HepG2 (cell line): ENCODE data around the gene LOXL3. TPM values are rescaled to one million over a fixed set of nuclear protein-coding genes. Genes with fewer than 3 reads are reported as not detected.

ENCODE experiments used
- BCL3 ChIP-seq: sonication (generic); formaldehyde crosslinking; IDR thresholded peaks from 2 replicates; pipeline ENCODE4 v1.5.1; 2020; ENCODE audit warnings: mild to moderate bottlenecking, missing genetic modification reagents, moderate library complexity
- BORCS8-MEF2B ChIP-seq: sonication (generic); formaldehyde crosslinking; IDR thresholded peaks from 2 replicates; pipeline ENCODE4 v1.8.0; 2022; ENCODE audit warnings: mild to moderate bottlenecking, missing genetic modification reagents
- CEBPB ChIP-seq: IDR thresholded peaks from 2 replicates; pipeline ENCODE4 v1.6.1; 2011; ENCODE audit warnings: low read depth, low read length, improper control_type of control experiment, borderline replicate concordance
- GATAD2A ChIP-seq: IDR thresholded peaks from 2 replicates; pipeline ENCODE4 v1.6.1; 2016
- HNRNPH1 ChIP-seq: fragments of 200-400 bp; formaldehyde crosslinking; optimal IDR thresholded peaks from 2 replicates; pipeline ENCODE3; 2017; ENCODE audit warnings: mild to moderate bottlenecking, low read depth, low read length
- KLF16 ChIP-seq, 2 experiments: sonication (generic) in 1 of 2; formaldehyde crosslinking in 1 of 2; IDR thresholded peaks; 2 replicates each; pipeline versions ENCODE4 v1.6.1 to v1.8.0; 2016 to 2023; ENCODE audit warnings: missing genetic modification reagents in 2 of 2, missing compliant biosample characterization in 1 of 2
- MIER2 ChIP-seq: IDR thresholded peaks from 2 replicates; pipeline ENCODE4 v1.6.1; 2016; ENCODE audit warnings: missing biosample characterization, missing genetic modification reagents
- PHF5A ChIP-seq: IDR thresholded peaks from one replicate; pipeline ENCODE4 v1.6.1; 2018; ENCODE audit warnings: low read depth, missing genetic modification reagents; ENCODE audit not compliant: unreplicated experiment
- POLR2A ChIP-seq, 2 experiments: IDR thresholded peaks; 2 replicates each; pipeline ENCODE4 v1.6.1; 2011; ENCODE audit warnings: low read depth in 2 of 2, low read length in 2 of 2, mild to moderate bottlenecking in 1 of 2, moderate library complexity in 1 of 2; ENCODE audit not compliant: insufficient read depth in 1 of 2
- SAP130 ChIP-seq: IDR thresholded peaks from 2 replicates; pipeline ENCODE4 v1.6.1; 2016; ENCODE audit warnings: low read depth
- SPEN ChIP-seq: sonication (generic); formaldehyde crosslinking; IDR thresholded peaks from 2 replicates; pipeline ENCODE4 v1.5.1; 2020; ENCODE audit warnings: low read depth, mild to moderate bottlenecking, missing genetic modification reagents
- STAG1 ChIP-seq: sonication (generic); formaldehyde crosslinking; IDR thresholded peaks from 2 replicates; pipeline ENCODE4 v1.4.0; 2020; ENCODE audit warnings: missing genetic modification reagents
- XRCC5 ChIP-seq: fragments of 200-400 bp; formaldehyde crosslinking; optimal IDR thresholded peaks from 2 replicates; pipeline ENCODE3; 2017; ENCODE audit warnings: mild to moderate bottlenecking, low read length
- ZNF556 ChIP-seq: sonication (generic); formaldehyde crosslinking; IDR thresholded peaks from 2 replicates; pipeline ENCODE4 v1.4.0; 2020; ENCODE audit warnings: mild to moderate bottlenecking, missing genetic modification reagents, borderline replicate concordance
- polyA plus RNA-seq, 8 experiments: library from polyadenylated mRNA; depleted of rRNA in 3 of 8; stranded (reverse) in 7 of 8; unstranded in 1 of 8; fragments of >200 nt; fragmentation: Illumina TruSeq in 4 of 8; extraction: Trizol in 4 of 8; gene quantifications; 2 replicates each; pipeline versions ENCODE4 v1.2.1 to v1.2.3, GENCODE V29; 2011 to 2016; ENCODE audit warnings: low read depth in 4 of 8, missing spikeins in 1 of 8, mixed read lengths in 1 of 8; ENCODE audit not compliant: insufficient read depth in 1 of 8
- total RNA-seq, 5 experiments: library from RNA; depleted of rRNA; stranded (reverse); fragments of >200 nt; fragmentation: Illumina TruSeq; extraction: Trizol; gene quantifications; 2 replicates each; pipeline ENCODE4 v1.2.3, GENCODE V29; 2016; ENCODE audit warnings: low read depth in 1 of 5
- TF ChIP-seq, protein P1 (sequence below): IDR thresholded peaks from 2 replicates; pipeline ENCODE4 v1.6.1; 2016; ENCODE audit warnings: low read depth
- TF ChIP-seq, protein P2 (sequence below): sonication (generic); formaldehyde crosslinking; IDR thresholded peaks from 2 replicates; pipeline ENCODE4 v1.4.0; 2020; ENCODE audit warnings: missing genetic modification reagents, borderline replicate concordance
- TF ChIP-seq, protein P3 (sequence below): sonication (generic); formaldehyde crosslinking; IDR thresholded peaks from 2 replicates; pipeline ENCODE4 v1.4.0; 2020; ENCODE audit warnings: missing genetic modification reagents, borderline replicate concordance
- TF ChIP-seq, protein P4 (sequence below), 2 experiments: sonication (generic) in 1 of 2; formaldehyde crosslinking in 1 of 2; IDR thresholded peaks; 2 replicates each; pipeline versions ENCODE4 v1.4.0 to v1.6.1; 2018 to 2020; ENCODE audit warnings: missing genetic modification reagents in 2 of 2, borderline replicate concordance in 1 of 2, low read depth in 1 of 2, mild to moderate bottlenecking in 1 of 2, missing biosample characterization in 1 of 2

The LOXL3 gene
- total and polyA plus RNA-seq, 2 of the 13 experiments (the other 11 are each of a cell fraction or from before 2014, with no cell fraction given), result 0.55 to 6.5 TPM

- TF ChIP-seq, protein P1, sequence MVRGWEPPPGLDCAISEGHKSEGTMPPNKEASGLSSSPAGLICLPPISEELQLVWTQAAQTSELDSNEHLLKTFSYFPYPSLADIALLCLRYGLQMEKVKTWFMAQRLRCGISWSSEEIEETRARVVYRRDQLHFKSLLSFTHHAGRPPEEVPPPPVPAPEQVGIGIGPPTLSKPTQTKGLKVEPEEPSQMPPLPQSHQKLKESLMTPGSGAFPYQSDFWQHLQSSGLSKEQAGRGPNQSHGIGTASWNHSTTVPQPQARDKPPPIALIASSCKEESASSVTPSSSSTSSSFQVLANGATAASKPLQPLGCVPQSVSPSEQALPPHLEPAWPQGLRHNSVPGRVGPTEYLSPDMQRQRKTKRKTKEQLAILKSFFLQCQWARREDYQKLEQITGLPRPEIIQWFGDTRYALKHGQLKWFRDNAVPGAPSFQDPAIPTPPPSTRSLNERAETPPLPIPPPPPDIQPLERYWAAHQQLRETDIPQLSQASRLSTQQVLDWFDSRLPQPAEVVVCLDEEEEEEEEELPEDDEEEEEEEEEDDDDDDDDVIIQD (CRISPR knock-in tag), result 0 out of 2 replicates have a peak, but pooled peaks have one; percentile 20
- peak; percentile 38; the same call in 1 of the 2 replicates for TF ChIP-seq MIER2 (CRISPR knock-in tag)
- TF ChIP-seq, protein P2, sequence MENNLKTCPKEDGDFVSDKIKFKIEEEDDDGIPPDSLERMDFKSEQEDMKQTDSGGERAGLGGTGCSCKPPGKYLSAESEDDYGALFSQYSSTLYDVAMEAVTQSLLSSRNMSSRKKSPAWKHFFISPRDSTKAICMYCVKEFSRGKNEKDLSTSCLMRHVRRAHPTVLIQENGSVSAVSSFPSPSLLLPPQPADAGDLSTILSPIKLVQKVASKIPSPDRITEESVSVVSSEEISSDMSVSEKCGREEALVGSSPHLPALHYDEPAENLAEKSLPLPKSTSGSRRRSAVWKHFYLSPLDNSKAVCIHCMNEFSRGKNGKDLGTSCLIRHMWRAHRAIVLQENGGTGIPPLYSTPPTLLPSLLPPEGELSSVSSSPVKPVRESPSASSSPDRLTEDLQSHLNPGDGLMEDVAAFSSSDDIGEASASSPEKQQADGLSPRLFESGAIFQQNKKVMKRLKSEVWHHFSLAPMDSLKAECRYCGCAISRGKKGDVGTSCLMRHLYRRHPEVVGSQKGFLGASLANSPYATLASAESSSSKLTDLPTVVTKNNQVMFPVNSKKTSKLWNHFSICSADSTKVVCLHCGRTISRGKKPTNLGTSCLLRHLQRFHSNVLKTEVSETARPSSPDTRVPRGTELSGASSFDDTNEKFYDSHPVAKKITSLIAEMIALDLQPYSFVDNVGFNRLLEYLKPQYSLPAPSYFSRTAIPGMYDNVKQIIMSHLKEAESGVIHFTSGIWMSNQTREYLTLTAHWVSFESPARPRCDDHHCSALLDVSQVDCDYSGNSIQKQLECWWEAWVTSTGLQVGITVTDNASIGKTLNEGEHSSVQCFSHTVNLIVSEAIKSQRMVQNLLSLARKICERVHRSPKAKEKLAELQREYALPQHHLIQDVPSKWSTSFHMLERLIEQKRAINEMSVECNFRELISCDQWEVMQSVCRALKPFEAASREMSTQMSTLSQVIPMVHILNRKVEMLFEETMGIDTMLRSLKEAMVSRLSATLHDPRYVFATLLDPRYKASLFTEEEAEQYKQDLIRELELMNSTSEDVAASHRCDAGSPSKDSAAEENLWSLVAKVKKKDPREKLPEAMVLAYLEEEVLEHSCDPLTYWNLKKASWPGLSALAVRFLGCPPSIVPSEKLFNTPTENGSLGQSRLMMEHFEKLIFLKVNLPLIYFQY, result peak; percentile 58; the same call in 1 of the 2 replicates
- peak; percentile 46; the same call in 1 of the 2 replicates for TF ChIP-seq CEBPB
- peak; percentile 51 for TF ChIP-seq PHF5A (CRISPR knock-in tag)
- 0 out of 2 replicates have a peak, but pooled peaks have one; percentile 28 for TF ChIP-seq BCL3
- 0 out of 2 replicates have a peak, but pooled peaks have one; percentile 55 for TF ChIP-seq BORCS8-MEF2B (CRISPR knock-in tag)
- TF ChIP-seq GATAD2A (CRISPR knock-in tag), result peak; percentile 14; the same call in 1 of the 2 replicates
- no peak for TF ChIP-seq POLR2A (IDR thresholded peaks at IDR 0.05; ENCODE audit: insufficient read depth in 1 of 2, low read depth in 2 of 2, low read length in 2 of 2)
- peak in 1 of 2 experiments; percentile 31; a peak in 1 of 4 replicates for TF ChIP-seq KLF16 (CRISPR knock-in tag; IDR thresholded peaks at IDR 0.05)
- TF ChIP-seq, protein P3, sequence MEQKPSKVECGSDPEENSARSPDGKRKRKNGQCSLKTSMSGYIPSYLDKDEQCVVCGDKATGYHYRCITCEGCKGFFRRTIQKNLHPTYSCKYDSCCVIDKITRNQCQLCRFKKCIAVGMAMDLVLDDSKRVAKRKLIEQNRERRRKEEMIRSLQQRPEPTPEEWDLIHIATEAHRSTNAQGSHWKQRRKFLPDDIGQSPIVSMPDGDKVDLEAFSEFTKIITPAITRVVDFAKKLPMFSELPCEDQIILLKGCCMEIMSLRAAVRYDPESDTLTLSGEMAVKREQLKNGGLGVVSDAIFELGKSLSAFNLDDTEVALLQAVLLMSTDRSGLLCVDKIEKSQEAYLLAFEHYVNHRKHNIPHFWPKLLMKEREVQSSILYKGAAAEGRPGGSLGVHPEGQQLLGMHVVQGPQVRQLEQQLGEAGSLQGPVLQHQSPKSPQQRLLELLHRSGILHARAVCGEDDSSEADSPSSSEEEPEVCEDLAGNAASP, result 0 out of 2 replicates have a peak, but pooled peaks have one; percentile 56
- TF ChIP-seq STAG1, result peak; percentile 96
- 0 out of 2 replicates have a peak, but pooled peaks have one; percentile 34 for TF ChIP-seq SAP130 (CRISPR knock-in tag)
- TF ChIP-seq XRCC5, result peak; percentile 47
- 0 out of 2 replicates have a peak, but pooled peaks have one; percentile 44 for TF ChIP-seq ZNF556
- no peak for TF ChIP-seq HNRNPH1
- peak; percentile 32; the same call in 1 of the 2 replicates for TF ChIP-seq SPEN (CRISPR knock-in tag)
- TF ChIP-seq, protein P4, sequence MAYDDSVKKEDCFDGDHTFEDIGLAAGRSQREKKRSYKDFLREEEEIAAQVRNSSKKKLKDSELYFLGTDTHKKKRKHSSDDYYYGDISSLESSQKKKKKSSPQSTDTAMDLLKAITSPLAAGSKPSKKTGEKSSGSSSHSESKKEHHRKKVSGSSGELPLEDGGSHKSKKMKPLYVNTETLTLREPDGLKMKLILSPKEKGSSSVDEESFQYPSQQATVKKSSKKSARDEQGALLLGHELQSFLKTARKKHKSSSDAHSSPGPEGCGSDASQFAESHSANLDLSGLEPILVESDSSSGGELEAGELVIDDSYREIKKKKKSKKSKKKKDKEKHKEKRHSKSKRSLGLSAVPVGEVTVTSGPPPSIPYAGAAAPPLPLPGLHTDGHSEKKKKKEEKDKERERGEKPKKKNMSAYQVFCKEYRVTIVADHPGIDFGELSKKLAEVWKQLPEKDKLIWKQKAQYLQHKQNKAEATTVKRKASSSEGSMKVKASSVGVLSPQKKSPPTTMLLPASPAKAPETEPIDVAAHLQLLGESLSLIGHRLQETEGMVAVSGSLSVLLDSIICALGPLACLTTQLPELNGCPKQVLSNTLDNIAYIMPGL (CRISPR knock-in tag; IDR thresholded peaks at IDR 0.05; ENCODE audit: borderline replicate concordance in 1 of 2, low read depth in 1 of 2), result peak; percentile 43 to 60; a peak in 3 of 4 replicates
These were observed 34.0 kb upstream of the LOXL3 start (continued) for GRCh38 chr2:74587664-74588277.
